ENCODE data around the gene C1orf94.

C1orf94 gene

GRCh38 chr1:34231441-34231840 is 54.7 kb downstream of the C1orf94 start:
- no peaks in the 10 kb centered on the region for H3K79me1 ChIP-seq (replicated peaks; ENCODE audit: low read length, poor library complexity, severe bottlenecking)
- 73% methylated on average over 1 of the region's 1 CpG for WGBS

GRCh38 chr1:34235594-34235993 is 58.9 kb downstream of the C1orf94 start:
- H3K18ac ChIP-seq (ENCODE audit: low read depth in 1 of 2, low read length in 2 of 2): no peak overlapping the region
- no peak overlapping the region for H4K8ac ChIP-seq (ENCODE audit: low read length)
- no peak overlapping the region for H3K4me3 ChIP-seq (ENCODE audit: insufficient read depth in 1 of 2, low read depth in 1 of 2, low read length in 2 of 2)
- H3K9ac ChIP-seq (ENCODE audit: low read length): no peak overlapping the region
- no peak overlapping the region for H3K23ac ChIP-seq (ENCODE audit: low read length in 2 of 2)
- DNase-seq: no peak
- no peak overlapping the region for H3K27ac ChIP-seq (ENCODE audit: low read length, poor library complexity, severe bottlenecking)
- H3K4ac ChIP-seq (ENCODE audit: low read depth in 1 of 2, low read length in 2 of 2): no peak overlapping the region
- 72% methylated on average over 2 of the region's 2 CpGs for WGBS
- H2BK12ac ChIP-seq (ENCODE audit: low read length in 2 of 2): no peak overlapping the region
- no peaks in the 10 kb centered on the region for H3K36me3 ChIP-seq (ENCODE audit: control insufficient read depth in 1 of 2, insufficient read depth in 2 of 2, low read depth in 1 of 2, low read length in 2 of 2)
- H4K91ac ChIP-seq (ENCODE audit: low read length): no peak overlapping the region
- no peak overlapping the region for H2AK5ac ChIP-seq (ENCODE audit: low read length, severe bottlenecking)
- no peak overlapping the region for H2BK120ac ChIP-seq (ENCODE audit: low read depth, low read length)
- peaks cover 0 to 62% of the 10 kb centered on the region in 2 experiments for H3K27me3 ChIP-seq (ENCODE audit: control insufficient read depth in 1 of 2, insufficient read depth in 1 of 2, low read length in 2 of 2)
- no peak overlapping the region for H2BK15ac ChIP-seq (ENCODE audit: low read depth, poor library complexity, severe bottlenecking)
- no peak overlapping the region for H2AFZ ChIP-seq (ENCODE audit: low read depth, low read length)
- no peak overlapping the region for H2BK5ac ChIP-seq (ENCODE audit: low read depth, low read length, poor library complexity, severe bottlenecking)
- no peaks in the 10 kb centered on the region for H3K4me1 ChIP-seq (ENCODE audit: control insufficient read depth, insufficient read depth, low read depth, low read length)
- H3K79me1 ChIP-seq (replicated peaks; ENCODE audit: low read length, poor library complexity, severe bottlenecking): no peaks in the 10 kb centered on the region
- peaks cover 7% of the 10 kb centered on the region for H3K9me3 ChIP-seq (ENCODE audit: control insufficient read depth, low read length)
- H3K14ac ChIP-seq (ENCODE audit: low read length in 2 of 2): no peak overlapping the region
- no peak overlapping the region for H3K4me2 ChIP-seq (ENCODE audit: low read length, poor library complexity, severe bottlenecking)

More at GRCh38 chr1:34231441-34231840, 54.7 kb downstream of the C1orf94 start:
- Histone ChIP-seq H2BK120ac (ENCODE audit: low read depth, low read length) (no peak overlapping the region), H4K8ac (ENCODE audit: low read length) (no peak overlapping the region), H3K9me3 (ENCODE audit: control insufficient read depth, low read length) (no peaks in the 10 kb centered on the region), H3K27ac (ENCODE audit: low read length, poor library complexity, severe bottlenecking) (no peak overlapping the region), H3K14ac (ENCODE audit: low read length in 2 of 2) (no peak overlapping the region), H3K4me3 (ENCODE audit: insufficient read depth in 1 of 2, low read depth in 1 of 2, low read length in 2 of 2) (no peak overlapping the region), H3K27me3 (ENCODE audit: control insufficient read depth in 1 of 2, insufficient read depth in 1 of 2, low read length in 2 of 2) (peaks cover 0 to 49% of the 10 kb centered on the region in 2 experiments), H2AFZ (ENCODE audit: low read depth, low read length) (no peak overlapping the region), H3K4me1 (ENCODE audit: control insufficient read depth, insufficient read depth, low read depth, low read length) (no peaks in the 10 kb centered on the region), H3K23ac (ENCODE audit: low read length in 2 of 2) (no peak overlapping the region), H3K4ac (ENCODE audit: low read depth in 1 of 2, low read length in 2 of 2) (no peak overlapping the region), H4K91ac (ENCODE audit: low read length) (no peak overlapping the region), H3K9ac (ENCODE audit: low read length) (no peak overlapping the region), H2BK12ac (ENCODE audit: low read length in 2 of 2) (no peak overlapping the region), H2AK5ac (ENCODE audit: low read length, severe bottlenecking) (no peak overlapping the region), H3K36me3 (ENCODE audit: control insufficient read depth in 1 of 2, insufficient read depth in 2 of 2, low read depth in 1 of 2, low read length in 2 of 2) (no peaks in the 10 kb centered on the region), H3K4me2 (ENCODE audit: low read length, poor library complexity, severe bottlenecking) (no peak overlapping the region), H2BK15ac (ENCODE audit: low read depth, poor library complexity, severe bottlenecking) (no peak overlapping the region), H3K18ac (ENCODE audit: low read depth in 1 of 2, low read length in 2 of 2) (no peak overlapping the region), H2BK5ac (ENCODE audit: low read depth, low read length, poor library complexity, severe bottlenecking) (no peak overlapping the region)
- DNase-seq: no peak

DNA sequence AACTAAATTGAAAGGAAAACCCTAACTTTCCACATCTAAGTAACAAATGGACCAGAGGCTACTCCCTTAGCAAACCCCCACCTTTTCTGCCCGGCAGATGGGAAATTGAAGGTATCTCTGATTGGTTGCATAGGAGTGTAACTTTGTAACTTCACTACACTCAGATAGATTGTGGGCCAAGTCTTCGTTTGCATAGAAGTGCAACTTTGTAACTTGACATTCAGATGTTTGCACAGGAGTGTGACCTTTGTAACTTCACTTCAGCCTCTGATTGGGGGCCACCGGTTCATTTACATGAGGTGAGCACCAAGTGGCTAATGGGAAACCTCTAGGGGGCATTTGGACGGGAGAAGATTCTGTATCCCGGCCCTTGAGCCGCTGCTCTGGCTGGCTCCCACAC is 59.4 kb downstream of the C1orf94 start:
- H3K4me1 ChIP-seq (ENCODE audit: control insufficient read depth, insufficient read depth, low read depth, low read length): no peaks in the 10 kb centered on the region
- H2BK5ac ChIP-seq (ENCODE audit: low read depth, low read length, poor library complexity, severe bottlenecking): no peak overlapping the region
- WGBS: 63% methylated on average over 6 of the region's 6 CpGs
- no peak overlapping the region for H3K4ac ChIP-seq (ENCODE audit: low read depth in 1 of 2, low read length in 2 of 2)
- H3K27ac ChIP-seq (ENCODE audit: low read length, poor library complexity, severe bottlenecking): no peak overlapping the region
- no peak overlapping the region for H2AFZ ChIP-seq (ENCODE audit: low read depth, low read length)
- no peaks in the 10 kb centered on the region for H3K36me3 ChIP-seq (ENCODE audit: control insufficient read depth in 1 of 2, insufficient read depth in 2 of 2, low read depth in 1 of 2, low read length in 2 of 2)
- no peak overlapping the region for H3K9ac ChIP-seq (ENCODE audit: low read length)
- H2BK12ac ChIP-seq (ENCODE audit: low read length in 2 of 2): no peak overlapping the region
- no peak overlapping the region for H2BK120ac ChIP-seq (ENCODE audit: low read depth, low read length)
- H3K79me1 ChIP-seq (replicated peaks; ENCODE audit: low read length, poor library complexity, severe bottlenecking): no peaks in the 10 kb centered on the region
- peaks cover 7% of the 10 kb centered on the region for H3K9me3 ChIP-seq (ENCODE audit: control insufficient read depth, low read length)
- H3K14ac ChIP-seq (ENCODE audit: low read length in 2 of 2): no peak overlapping the region
- H2BK15ac ChIP-seq (ENCODE audit: low read depth, poor library complexity, severe bottlenecking): no peak overlapping the region
- no peak overlapping the region for H3K18ac ChIP-seq (ENCODE audit: low read depth in 1 of 2, low read length in 2 of 2)
- no peak overlapping the region for H4K91ac ChIP-seq (ENCODE audit: low read length)
- H3K4me3 ChIP-seq (ENCODE audit: insufficient read depth in 1 of 2, low read depth in 1 of 2, low read length in 2 of 2): no peak overlapping the region
- H2AK5ac ChIP-seq (ENCODE audit: low read length, severe bottlenecking): no peak overlapping the region
- no peak overlapping the region for H3K23ac ChIP-seq (ENCODE audit: low read length in 2 of 2)
- DNase-seq: no peak
- peaks cover 0 to 62% of the 10 kb centered on the region in 2 experiments for H3K27me3 ChIP-seq (ENCODE audit: control insufficient read depth in 1 of 2, insufficient read depth in 1 of 2, low read length in 2 of 2)
- H4K8ac ChIP-seq (ENCODE audit: low read length): no peak overlapping the region
- H3K4me2 ChIP-seq (ENCODE audit: low read length, poor library complexity, severe bottlenecking): no peak overlapping the region

GRCh38 chr1:34237151-34237815 is 60.6 kb downstream of the C1orf94 start:
- no peak overlapping the region for H4K91ac ChIP-seq (ENCODE audit: low read length)
- no peak overlapping the region for H3K27ac ChIP-seq (ENCODE audit: low read length, poor library complexity, severe bottlenecking)
- H3K4me2 ChIP-seq (ENCODE audit: low read length, poor library complexity, severe bottlenecking): no peak overlapping the region
- no peaks in the 10 kb centered on the region for H3K4me1 ChIP-seq (ENCODE audit: control insufficient read depth, insufficient read depth, low read depth, low read length)
- no peak overlapping the region for H3K14ac ChIP-seq (ENCODE audit: low read length in 2 of 2)
- no peak overlapping the region for H3K18ac ChIP-seq (ENCODE audit: low read depth in 1 of 2, low read length in 2 of 2)
- H4K8ac ChIP-seq (ENCODE audit: low read length): no peak overlapping the region
- WGBS: 65% methylated on average over 4 of the region's 8 CpGs
- H3K36me3 ChIP-seq (ENCODE audit: control insufficient read depth in 1 of 2, insufficient read depth in 2 of 2, low read depth in 1 of 2, low read length in 2 of 2): no peaks in the 10 kb centered on the region
- H3K27me3 ChIP-seq (ENCODE audit: control insufficient read depth in 1 of 2, insufficient read depth in 1 of 2, low read length in 2 of 2): peaks cover 0 to 64% of the 10 kb centered on the region in 2 experiments
- H2BK15ac ChIP-seq (ENCODE audit: low read depth, poor library complexity, severe bottlenecking): no peak overlapping the region
- H3K9me3 ChIP-seq (ENCODE audit: control insufficient read depth, low read length): peaks cover 11% of the 10 kb centered on the region
- H3K23ac ChIP-seq (ENCODE audit: low read length in 2 of 2): no peak overlapping the region
- H2BK120ac ChIP-seq (ENCODE audit: low read depth, low read length): no peak overlapping the region
- DNase-seq: no peak
- H2AK5ac ChIP-seq (ENCODE audit: low read length, severe bottlenecking): no peak overlapping the region
- no peak overlapping the region for H3K4me3 ChIP-seq (ENCODE audit: insufficient read depth in 1 of 2, low read depth in 1 of 2, low read length in 2 of 2)
- no peaks in the 10 kb centered on the region for H3K79me1 ChIP-seq (replicated peaks; ENCODE audit: low read length, poor library complexity, severe bottlenecking)
- no peak overlapping the region for H2AFZ ChIP-seq (ENCODE audit: low read depth, low read length)
- no peak overlapping the region for H2BK5ac ChIP-seq (ENCODE audit: low read depth, low read length, poor library complexity, severe bottlenecking)
- no peak overlapping the region for H2BK12ac ChIP-seq (ENCODE audit: low read length in 2 of 2)
- no peak overlapping the region for H3K9ac ChIP-seq (ENCODE audit: low read length)
- no peak overlapping the region for H3K4ac ChIP-seq (ENCODE audit: low read depth in 1 of 2, low read length in 2 of 2)

Measured in mesenchymal stem cell (in vitro differentiated cells and primary cell).